CD4-positive, CD25-positive, alpha-beta regulatory T cell (primary cell): ENCODE data around the gene MDGA2. TPM values are rescaled to one million over a fixed set of nuclear protein-coding genes. Genes with fewer than 3 reads are reported as not detected.

ENCODE experiments used
- ATAC-seq, 2 donors: fragments of 150-1000 bp; cut with Tn5 transposase; one replicate each; pipeline ENCODE4 v1.10.0; 2021; ENCODE audit warnings: low read depth in 2 of 2, moderate number of reproducible peaks in 2 of 2, moderate library complexity in 1 of 2
- DNase-seq, 3 donors: peaks; one replicate each; pipeline versions ENCODE4 v3.0.0 to v3.0.0-alpha.2; 2012 to 2022; ENCODE audit warnings: mixed read lengths in 1 of 3
- H3K27ac ChIP-seq: one replicate; pipeline ENCODE4 v1.7.0; 2013; ENCODE audit warnings: mild to moderate bottlenecking, low read length; ENCODE audit not compliant: insufficient read depth, poor library complexity, severe bottlenecking
- H3K27me3 ChIP-seq: one replicate; pipeline ENCODE4 v1.7.0; 2013; ENCODE audit warnings: low read length; ENCODE audit not compliant: control insufficient read depth, insufficient read depth
- H3K36me3 ChIP-seq: one replicate; pipeline ENCODE4 v1.7.0; 2013; ENCODE audit warnings: mild to moderate bottlenecking, low read length, moderate library complexity; ENCODE audit not compliant: control insufficient read depth, insufficient read depth
- H3K4me1 ChIP-seq: 2 replicates; pipeline ENCODE4 v1.7.0; 2013; ENCODE audit warnings: mild to moderate bottlenecking, low read length; ENCODE audit not compliant: insufficient read depth, control insufficient read depth, poor library complexity, severe bottlenecking
- H3K4me3 ChIP-seq: one replicate; pipeline ENCODE4 v1.7.0; 2013; ENCODE audit warnings: low read depth, mild to moderate bottlenecking, low read length, moderate library complexity
- H3K9me3 ChIP-seq, 2 experiments: 1 replicate in 1 of 2; 2 replicates in 1 of 2; pipeline ENCODE4 v1.7.0; 2013; ENCODE audit warnings: low read length in 2 of 2, mild to moderate bottlenecking in 1 of 2, moderate library complexity in 1 of 2; ENCODE audit not compliant: control insufficient read depth in 2 of 2
- H3K27ac Mint-ChIP-seq, 3 donors: one replicate each; pipeline ENCODE4 v1.8.0; 2020 to 2022; ENCODE audit warnings: mild to moderate bottlenecking in 3 of 3, mixed read lengths in 3 of 3, moderate library complexity in 2 of 3
- H3K27me3 Mint-ChIP-seq: one replicate; pipeline ENCODE4 v1.8.0; 2022; ENCODE audit warnings: mild to moderate bottlenecking, mixed read lengths
- H3K36me3 Mint-ChIP-seq: one replicate; pipeline ENCODE4 v1.8.0; 2020; ENCODE audit warnings: mixed read lengths
- H3K4me1 Mint-ChIP-seq, 4 donors: one replicate each; pipeline ENCODE4 v1.8.0; 2020 to 2022; ENCODE audit warnings: mixed read lengths in 4 of 4, mild to moderate bottlenecking in 1 of 4
- H3K4me3 Mint-ChIP-seq, 4 donors: one replicate each; pipeline ENCODE4 v1.8.0; 2020 to 2022; ENCODE audit warnings: mild to moderate bottlenecking in 4 of 4, mixed read lengths in 4 of 4, moderate library complexity in 3 of 4
- H3K9me3 Mint-ChIP-seq, 7 donors: one replicate each; pipeline ENCODE4 v1.8.0; 2020 to 2022; ENCODE audit warnings: mixed read lengths in 7 of 7, mild to moderate bottlenecking in 3 of 7, moderate library complexity in 2 of 7
- polyA plus RNA-seq, 4 donors: library from polyadenylated mRNA; unstranded; fragments of 300-500 nt; fragmentation: Illumina TruSeq; gene quantifications; one replicate each; pipeline ENCODE4 v1.2.3, GENCODE V29; 2021
- total RNA-seq: library from RNA; stranded (reverse); gene quantifications from one replicate; pipeline ENCODE4 v1.2.3, GENCODE V29; 2022

MDGA2 gene
- total and polyA plus RNA-seq, 5 donors from 2014 or later: not detected

DNA sequence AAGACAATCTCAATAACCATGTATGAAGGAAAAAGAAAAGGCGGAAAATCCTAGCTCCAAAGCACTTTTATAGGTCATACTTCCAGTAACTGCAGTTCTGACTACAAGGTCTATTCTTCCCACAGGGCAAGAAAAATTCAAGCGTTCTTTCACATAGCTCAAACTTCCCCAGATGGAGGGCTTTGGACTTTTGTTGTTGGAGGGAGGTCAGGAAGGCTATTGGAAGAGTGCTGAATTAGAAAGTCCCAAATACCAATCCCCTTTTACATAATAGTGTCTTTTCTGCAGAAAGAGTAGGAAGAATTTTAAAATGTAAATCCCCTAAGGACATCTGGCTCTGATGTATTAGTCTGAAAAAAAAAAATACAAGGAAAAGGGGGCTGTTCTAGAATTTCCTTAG lies 309.4 kb downstream of the MDGA2 start:
- DNase-seq: no peak
- Mint-ChIP-seq H3K27me3 (no peaks in the 10 kb centered on the region), H3K4me1 (no peaks in the 10 kb centered on the region), H3K4me3 (no peak overlapping the region), H3K9me3 (peaks cover 0 to 8% (median 5%) of the 10 kb centered on the region in 7 donors), H3K27ac (no peak overlapping the region), H3K36me3 (no peaks in the 10 kb centered on the region)
- H3K9me3 ChIP-seq: peaks cover 0 to 2% of the 10 kb centered on the region in 2 experiments
- H3K27ac ChIP-seq: no peak overlapping the region
- H3K36me3 ChIP-seq: no peaks in the 10 kb centered on the region
- no peaks in the 10 kb centered on the region for H3K27me3 ChIP-seq
- H3K4me1 ChIP-seq: no peaks in the 10 kb centered on the region
- no peak overlapping the region for H3K4me3 ChIP-seq
- ATAC-seq: no peak

- Mint-ChIP-seq H3K9me3 (peaks cover 0 to 10% (median 6%) of the 10 kb centered on the region in 7 donors), H3K4me1 (no peaks in the 10 kb centered on the region), H3K27me3 (no peaks in the 10 kb centered on the region), H3K36me3 (no peaks in the 10 kb centered on the region), H3K4me3 (no peak overlapping the region), H3K27ac (no peak overlapping the region)
- H3K9me3 ChIP-seq: peaks cover 0 to 2% of the 10 kb centered on the region in 2 experiments
- H3K4me1 ChIP-seq: no peaks in the 10 kb centered on the region
- DNase-seq: no peak
- H3K4me3 ChIP-seq: no peak overlapping the region
- no peak for ATAC-seq
- H3K27ac ChIP-seq: no peak overlapping the region
- H3K36me3 ChIP-seq: no peaks in the 10 kb centered on the region
- H3K27me3 ChIP-seq: no peaks in the 10 kb centered on the region
Measured at GRCh38 chr14:47365233-47365632, 310.2 kb downstream of the MDGA2 start.

DNA sequence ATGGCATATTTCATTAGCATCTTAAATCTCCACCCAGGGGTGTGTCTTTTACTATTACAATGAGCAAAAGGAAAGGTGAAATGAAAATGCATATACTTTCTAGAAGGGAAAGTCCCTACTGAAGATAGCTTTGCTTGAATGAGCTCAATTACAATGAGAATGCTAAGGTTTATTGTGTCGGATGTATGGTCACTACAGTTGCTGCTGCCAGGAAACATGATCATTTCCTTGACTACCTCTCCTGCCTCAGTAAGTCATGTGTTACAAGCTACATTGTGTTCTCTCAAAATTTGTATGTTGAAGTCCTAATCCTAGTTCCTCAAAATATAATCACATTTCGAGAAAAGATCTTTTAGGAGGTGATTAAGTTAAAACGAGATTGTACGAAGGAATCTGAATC lies 322.2 kb downstream of the MDGA2 start:
- Mint-ChIP-seq H3K36me3 (no peaks in the 10 kb centered on the region), H3K4me1 (no peaks in the 10 kb centered on the region)
- no peak for DNase-seq

GRCh38 chr14:47346849-47347248 lies 328.6 kb downstream of the MDGA2 start:
- no peaks in the 10 kb centered on the region for H3K4me1 ChIP-seq
- Mint-ChIP-seq H3K36me3 (no peaks in the 10 kb centered on the region), H3K4me1 (no peaks in the 10 kb centered on the region), H3K9me3 (peaks cover 2 to 17% (median 4%) of the 10 kb centered on the region in 7 donors), H3K4me3 (no peak overlapping the region), H3K27me3 (no peaks in the 10 kb centered on the region), H3K27ac (no peak overlapping the region)
- H3K9me3 ChIP-seq: no peaks in the 10 kb centered on the region
- H3K27ac ChIP-seq: no peak overlapping the region
- no peak for ATAC-seq
- DNase-seq: no peak
- no peaks in the 10 kb centered on the region for H3K27me3 ChIP-seq
- H3K4me3 ChIP-seq: no peak overlapping the region
- H3K36me3 ChIP-seq: no peaks in the 10 kb centered on the region

More for the DNA sequence above, 322.2 kb downstream of the MDGA2 start:
- H3K36me3 ChIP-seq: no peaks in the 10 kb centered on the region
- H3K27me3 Mint-ChIP-seq: no peaks in the 10 kb centered on the region
- no peak overlapping the region for H3K4me3 ChIP-seq
- ATAC-seq: no peak
- no peaks in the 10 kb centered on the region for H3K4me1 ChIP-seq
- H3K27me3 ChIP-seq: no peaks in the 10 kb centered on the region
- H3K9me3 ChIP-seq: peaks cover 1 to 12% of the 10 kb centered on the region in 2 experiments
- no peak overlapping the region for H3K4me3 Mint-ChIP-seq
- no peak overlapping the region for H3K27ac ChIP-seq
- H3K9me3 Mint-ChIP-seq: peaks cover 0 to 18% (median 7%) of the 10 kb centered on the region in 7 donors
- no peak overlapping the region for H3K27ac Mint-ChIP-seq

GRCh38 chr14:47345016-47345415 lies 330.4 kb downstream of the MDGA2 start:
- H3K9me3 ChIP-seq: no peaks in the 10 kb centered on the region
- DNase-seq (no peak), ATAC-seq (no peak)
- Mint-ChIP-seq H3K4me1 (no peaks in the 10 kb centered on the region), H3K9me3 (peaks cover 0 to 17% (median 4%) of the 10 kb centered on the region in 7 donors), H3K27me3 (no peaks in the 10 kb centered on the region), H3K4me3 (no peak overlapping the region), H3K36me3 (no peaks in the 10 kb centered on the region), H3K27ac (no peak overlapping the region)
- no peaks in the 10 kb centered on the region for H3K27me3 ChIP-seq
- H3K27ac ChIP-seq: no peak overlapping the region
- H3K4me1 ChIP-seq: no peaks in the 10 kb centered on the region
- no peak overlapping the region for H3K4me3 ChIP-seq
- no peaks in the 10 kb centered on the region for H3K36me3 ChIP-seq

- no peak for ATAC-seq
- no peak overlapping the region for H3K27ac Mint-ChIP-seq
- peaks cover 0 to 10% (median 2%) of the 10 kb centered on the region in 7 donors for H3K9me3 Mint-ChIP-seq
- no peaks in the 10 kb centered on the region for H3K4me1 Mint-ChIP-seq
- H3K36me3 Mint-ChIP-seq: no peaks in the 10 kb centered on the region
- Histone ChIP-seq H3K27me3 (no peaks in the 10 kb centered on the region), H3K4me3 (no peak overlapping the region), H3K4me1 (no peaks in the 10 kb centered on the region), H3K9me3 (no peaks in the 10 kb centered on the region), H3K36me3 (no peaks in the 10 kb centered on the region), H3K27ac (no peak overlapping the region)
- H3K4me3 Mint-ChIP-seq: no peak overlapping the region
- DNase-seq: no peak
- H3K27me3 Mint-ChIP-seq: no peaks in the 10 kb centered on the region
Measured at GRCh38 chr14:47332939-47333338, 342.5 kb downstream of the MDGA2 start.

DNA sequence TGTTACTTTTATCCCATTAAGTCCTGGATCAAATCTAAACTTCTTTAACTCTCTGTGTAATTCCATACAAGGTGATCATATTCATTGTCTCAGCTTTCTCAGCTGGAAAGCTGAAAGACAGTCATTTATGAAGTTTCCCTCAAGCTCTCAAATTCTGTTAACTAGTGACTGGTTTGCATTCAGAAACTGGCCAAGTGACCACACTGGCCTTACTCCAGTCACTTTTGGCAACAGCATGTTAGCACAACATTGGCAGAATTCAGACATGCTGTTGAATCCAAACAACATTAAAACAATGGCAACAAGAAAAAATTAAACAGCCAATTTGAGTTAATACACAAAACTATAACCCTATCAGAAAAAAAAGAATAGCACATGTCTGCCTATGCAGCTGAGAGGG lies 343.3 kb downstream of the MDGA2 start:
- Mint-ChIP-seq H3K4me3 (no peak overlapping the region), H3K27me3 (no peaks in the 10 kb centered on the region), H3K36me3 (no peaks in the 10 kb centered on the region), H3K9me3 (peaks cover 0 to 14% (median 2%) of the 10 kb centered on the region in 7 donors), H3K4me1 (no peaks in the 10 kb centered on the region), H3K27ac (no peak overlapping the region)
- DNase-seq (no peak), ATAC-seq (no peak)
- no peaks in the 10 kb centered on the region for H3K36me3 ChIP-seq
- H3K27ac ChIP-seq: no peak overlapping the region
- no peaks in the 10 kb centered on the region for H3K27me3 ChIP-seq
- H3K9me3 ChIP-seq: no peaks in the 10 kb centered on the region
- no peak overlapping the region for H3K4me3 ChIP-seq
- H3K4me1 ChIP-seq: no peaks in the 10 kb centered on the region

- Mint-ChIP-seq H3K4me3 (no peak overlapping the region), H3K36me3 (no peaks in the 10 kb centered on the region), H3K4me1 (no peaks in the 10 kb centered on the region), H3K27ac (no peak overlapping the region), H3K27me3 (no peaks in the 10 kb centered on the region), H3K9me3 (peaks cover 2 to 15% (median 5%) of the 10 kb centered on the region in 7 donors)
- H3K27me3 ChIP-seq: no peaks in the 10 kb centered on the region
- DNase-seq (no peak), ATAC-seq (no peak)
- H3K4me3 ChIP-seq: no peak overlapping the region
- no peaks in the 10 kb centered on the region for H3K4me1 ChIP-seq
- no peak overlapping the region for H3K27ac ChIP-seq
- no peaks in the 10 kb centered on the region for H3K36me3 ChIP-seq
- H3K9me3 ChIP-seq: no peaks in the 10 kb centered on the region
Measured at GRCh38 chr14:47328376-47328775, 347.0 kb downstream of the MDGA2 start.
